HepG2 (cell line): ENCODE measurements around the gene CD300A. TPM values are rescaled to one million over a fixed set of nuclear protein-coding genes. Genes with fewer than 3 reads are reported as not detected.

Experiments used
- AGO1 ChIP-seq: fragments of 200-400 bp; formaldehyde crosslinking; IDR thresholded peaks from 2 replicates; pipeline ENCODE4 v1.6.1; 2017; ENCODE audit warnings: mild to moderate bottlenecking, low read depth, low read length, moderate library complexity; ENCODE audit not compliant: poor library complexity, severe bottlenecking
- ARID2 ChIP-seq: sonication (generic); formaldehyde crosslinking; IDR thresholded peaks from 2 replicates; pipeline ENCODE4 v1.8.1; 2022; ENCODE audit warnings: mild to moderate bottlenecking, missing genetic modification reagents, borderline replicate concordance
- ATRX ChIP-seq: sonication (generic); formaldehyde crosslinking; IDR thresholded peaks from 2 replicates; pipeline ENCODE4 v1.4.0; 2020; ENCODE audit warnings: missing genetic modification reagents, borderline replicate concordance
- DNMT1 ChIP-seq: sonication (generic); formaldehyde crosslinking; IDR thresholded peaks from 2 replicates; pipeline ENCODE4 v1.5.1; 2020; ENCODE audit warnings: mild to moderate bottlenecking, missing genetic modification reagents
- EHMT2 ChIP-seq: fragments of 200-600 bp; sonication (generic); IDR thresholded peaks from 2 replicates; pipeline ENCODE4 v1.7.0; 2017; ENCODE audit warnings: antibody characterized with exemption, low read depth, low read length, borderline replicate concordance
- FOXJ3 ChIP-seq: sonication (generic); formaldehyde crosslinking; IDR thresholded peaks from 2 replicates; pipeline ENCODE4 v1.4.0; 2020; ENCODE audit warnings: missing genetic modification reagents, mild to moderate bottlenecking, borderline replicate concordance
- GZF1 ChIP-seq: sonication (generic); formaldehyde crosslinking; IDR thresholded peaks from 2 replicates; pipeline ENCODE4 v1.5.1; 2020; ENCODE audit warnings: mild to moderate bottlenecking, missing genetic modification reagents
- IRX3 ChIP-seq: sonication (generic); formaldehyde crosslinking; IDR thresholded peaks from 2 replicates; pipeline ENCODE4 v1.8.1; 2023; ENCODE audit warnings: mild to moderate bottlenecking, low read depth, missing genetic modification reagents, borderline replicate concordance
- MXD4 ChIP-seq: IDR thresholded peaks from 2 replicates; pipeline ENCODE4 v1.6.1; 2016; ENCODE audit warnings: mild to moderate bottlenecking, missing biosample characterization, missing genetic modification reagents
- SP140L ChIP-seq: sonication (generic); formaldehyde crosslinking; IDR thresholded peaks from 2 replicates; pipeline ENCODE4 v1.4.0; 2020; ENCODE audit warnings: missing genetic modification reagents, borderline replicate concordance
- SRF ChIP-seq: IDR thresholded peaks from 2 replicates; pipeline ENCODE4 v1.6.1; 2011; ENCODE audit warnings: mild to moderate bottlenecking, low read depth, low read length, moderate library complexity
- ZIK1 ChIP-seq: sonication (generic); formaldehyde crosslinking; IDR thresholded peaks from 2 replicates; pipeline ENCODE4 v1.5.0; 2020; ENCODE audit warnings: mild to moderate bottlenecking, low read depth, missing genetic modification reagents, borderline replicate concordance
- ZMAT3 ChIP-seq: sonication (generic); formaldehyde crosslinking; conservative IDR thresholded peaks from 2 replicates; pipeline ENCODE4 v1.7.0; 2021; ENCODE audit warnings: missing genetic modification reagents
- ZNF235 ChIP-seq: sonication (generic); formaldehyde crosslinking; IDR thresholded peaks from 2 replicates; pipeline ENCODE4 v1.8.1; 2023; ENCODE audit warnings: mild to moderate bottlenecking, missing genetic modification reagents, borderline replicate concordance
- ZNF331 ChIP-seq: sonication (generic); formaldehyde crosslinking; IDR thresholded peaks from 2 replicates; pipeline ENCODE4 v1.4.0; 2020; ENCODE audit warnings: missing genetic modification reagents
- ZNF430 ChIP-seq: sonication (generic); formaldehyde crosslinking; IDR thresholded peaks from 2 replicates; pipeline ENCODE4 v1.9.0; 2021; ENCODE audit warnings: mild to moderate bottlenecking, missing genetic modification reagents
- ZNF543 ChIP-seq: sonication (generic); formaldehyde crosslinking; IDR thresholded peaks from 2 replicates; pipeline ENCODE4 v1.4.0; 2020; ENCODE audit warnings: mild to moderate bottlenecking, missing genetic modification reagents
- ZNF720 ChIP-seq: sonication (generic); formaldehyde crosslinking; IDR thresholded peaks from 2 replicates; pipeline ENCODE4 v1.4.0; 2020; ENCODE audit warnings: missing genetic modification reagents
- polyA plus RNA-seq, 8 experiments: library from polyadenylated mRNA; depleted of rRNA in 3 of 8; stranded (reverse) in 7 of 8; unstranded in 1 of 8; fragments of >200 nt; fragmentation: Illumina TruSeq in 4 of 8; extraction: Trizol in 4 of 8; gene quantifications; 2 replicates each; pipeline versions ENCODE4 v1.2.1 to v1.2.3, GENCODE V29; 2011 to 2016; ENCODE audit warnings: low read depth in 4 of 8, missing spikeins in 1 of 8, mixed read lengths in 1 of 8; ENCODE audit not compliant: insufficient read depth in 1 of 8
- total RNA-seq, 5 experiments: library from RNA; depleted of rRNA; stranded (reverse); fragments of >200 nt; fragmentation: Illumina TruSeq; extraction: Trizol; gene quantifications; 2 replicates each; pipeline ENCODE4 v1.2.3, GENCODE V29; 2016; ENCODE audit warnings: low read depth in 1 of 5
- TF ChIP-seq, protein P1 (sequence below): sonication (generic); formaldehyde crosslinking; IDR thresholded peaks from 2 replicates; pipeline ENCODE4 v1.8.0; 2022; ENCODE audit warnings: mild to moderate bottlenecking, missing genetic modification reagents, moderate library complexity
- TF ChIP-seq, protein P2 (sequence below): sonication (generic); formaldehyde crosslinking; IDR thresholded peaks from 2 replicates; pipeline ENCODE4 v1.9.0; 2021; ENCODE audit warnings: missing genetic modification reagents, mild to moderate bottlenecking, borderline replicate concordance
- TF ChIP-seq, protein P3 (sequence below): sonication (generic); formaldehyde crosslinking; IDR thresholded peaks from 2 replicates; pipeline ENCODE4 v1.4.0; 2020; ENCODE audit warnings: mild to moderate bottlenecking, low read depth, missing genetic modification reagents
- TF ChIP-seq, protein P4 (sequence below): sonication (generic); formaldehyde crosslinking; IDR thresholded peaks from 2 replicates; pipeline ENCODE4 v1.4.0; 2020; ENCODE audit warnings: missing genetic modification reagents, borderline replicate concordance

CD300A gene
- total and polyA plus RNA-seq, 2 of the 13 experiments (the other 11 are each of a cell fraction or from before 2014, with no cell fraction given) = not detected

DNA sequence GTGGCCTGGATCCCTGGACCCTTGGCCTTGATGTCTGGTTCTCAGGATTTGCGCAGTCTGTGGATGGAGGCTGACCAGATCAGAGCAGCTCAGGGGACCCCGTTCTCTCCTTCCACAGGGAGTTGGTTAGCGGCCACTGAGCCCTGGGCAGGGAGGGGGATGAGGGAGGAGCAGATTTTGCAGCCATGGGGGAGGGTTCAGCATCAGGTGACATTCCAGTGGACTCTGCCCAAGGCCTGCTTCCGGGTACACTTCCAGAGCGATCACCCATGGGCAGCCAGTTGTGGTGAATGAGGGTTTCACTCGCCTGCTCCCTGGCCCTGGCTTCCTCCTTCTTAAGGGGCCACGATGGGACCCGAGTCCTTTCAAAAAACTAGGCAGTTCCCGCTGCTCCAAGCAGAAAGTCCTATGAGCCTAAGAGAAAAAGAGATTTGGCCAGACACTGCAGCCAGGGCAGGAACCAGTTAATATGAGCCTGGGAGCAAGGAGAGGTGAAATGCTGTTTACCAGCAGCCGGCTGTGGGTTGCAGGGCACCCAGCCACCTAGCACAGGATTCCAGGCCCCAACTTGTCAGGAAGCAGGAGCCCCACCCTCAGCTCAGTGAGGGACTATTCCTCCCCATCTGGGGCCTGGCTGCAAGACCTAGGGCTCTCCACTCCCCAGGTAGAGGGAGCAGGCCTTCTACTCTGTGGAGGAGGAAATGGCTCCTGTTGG is 39.2 kb upstream of the CD300A start (continued):
- TF ChIP-seq ZNF430 (CRISPR knock-in tag) (peak; percentile 84; the same call in 1 of the 2 replicates), AGO1 (no peak), MXD4 (CRISPR knock-in tag) (peak; percentile 68; the same call in 1 of the 2 replicates), FOXJ3 (CRISPR knock-in tag) (no peak), EHMT2 (no peak), ZNF720 (CRISPR knock-in tag) (no peak), ATRX (CRISPR knock-in tag) (no peak), IRX3 (CRISPR knock-in tag) (peak; percentile 75; the same call in 1 of the 2 replicates), DNMT1 (CRISPR knock-in tag) (no peak; the same call in 1 of the 2 replicates), ZMAT3 (CRISPR knock-in tag) (peak; percentile 96), ARID2 (0 out of 2 replicates have a peak, but pooled peaks have one; percentile 83), ZNF331 (CRISPR knock-in tag) (peak; percentile 86), SP140L (CRISPR knock-in tag) (peak; percentile 33; the same call in 1 of the 2 replicates), ZNF543 (CRISPR knock-in tag) (no peak), ZNF235 (CRISPR knock-in tag) (no peak), SRF (peak; percentile 25; the same call in 1 of the 2 replicates), GZF1 (CRISPR knock-in tag) (no peak), ZIK1 (peak; percentile 53)
- TF ChIP-seq, protein P1, sequence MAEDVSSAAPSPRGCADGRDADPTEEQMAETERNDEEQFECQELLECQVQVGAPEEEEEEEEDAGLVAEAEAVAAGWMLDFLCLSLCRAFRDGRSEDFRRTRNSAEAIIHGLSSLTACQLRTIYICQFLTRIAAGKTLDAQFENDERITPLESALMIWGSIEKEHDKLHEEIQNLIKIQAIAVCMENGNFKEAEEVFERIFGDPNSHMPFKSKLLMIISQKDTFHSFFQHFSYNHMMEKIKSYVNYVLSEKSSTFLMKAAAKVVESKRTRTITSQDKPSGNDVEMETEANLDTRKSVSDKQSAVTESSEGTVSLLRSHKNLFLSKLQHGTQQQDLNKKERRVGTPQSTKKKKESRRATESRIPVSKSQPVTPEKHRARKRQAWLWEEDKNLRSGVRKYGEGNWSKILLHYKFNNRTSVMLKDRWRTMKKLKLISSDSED = 0 out of 2 replicates have a peak, but pooled peaks have one; percentile 49
- TF ChIP-seq, protein P2, sequence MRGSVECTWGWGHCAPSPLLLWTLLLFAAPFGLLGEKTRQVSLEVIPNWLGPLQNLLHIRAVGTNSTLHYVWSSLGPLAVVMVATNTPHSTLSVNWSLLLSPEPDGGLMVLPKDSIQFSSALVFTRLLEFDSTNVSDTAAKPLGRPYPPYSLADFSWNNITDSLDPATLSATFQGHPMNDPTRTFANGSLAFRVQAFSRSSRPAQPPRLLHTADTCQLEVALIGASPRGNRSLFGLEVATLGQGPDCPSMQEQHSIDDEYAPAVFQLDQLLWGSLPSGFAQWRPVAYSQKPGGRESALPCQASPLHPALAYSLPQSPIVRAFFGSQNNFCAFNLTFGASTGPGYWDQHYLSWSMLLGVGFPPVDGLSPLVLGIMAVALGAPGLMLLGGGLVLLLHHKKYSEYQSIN = no peak
- TF ChIP-seq, protein P3, sequence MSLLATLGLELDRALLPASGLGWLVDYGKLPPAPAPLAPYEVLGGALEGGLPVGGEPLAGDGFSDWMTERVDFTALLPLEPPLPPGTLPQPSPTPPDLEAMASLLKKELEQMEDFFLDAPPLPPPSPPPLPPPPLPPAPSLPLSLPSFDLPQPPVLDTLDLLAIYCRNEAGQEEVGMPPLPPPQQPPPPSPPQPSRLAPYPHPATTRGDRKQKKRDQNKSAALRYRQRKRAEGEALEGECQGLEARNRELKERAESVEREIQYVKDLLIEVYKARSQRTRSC = no peak; the same call in 1 of the 2 replicates
- TF ChIP-seq, protein P4, sequence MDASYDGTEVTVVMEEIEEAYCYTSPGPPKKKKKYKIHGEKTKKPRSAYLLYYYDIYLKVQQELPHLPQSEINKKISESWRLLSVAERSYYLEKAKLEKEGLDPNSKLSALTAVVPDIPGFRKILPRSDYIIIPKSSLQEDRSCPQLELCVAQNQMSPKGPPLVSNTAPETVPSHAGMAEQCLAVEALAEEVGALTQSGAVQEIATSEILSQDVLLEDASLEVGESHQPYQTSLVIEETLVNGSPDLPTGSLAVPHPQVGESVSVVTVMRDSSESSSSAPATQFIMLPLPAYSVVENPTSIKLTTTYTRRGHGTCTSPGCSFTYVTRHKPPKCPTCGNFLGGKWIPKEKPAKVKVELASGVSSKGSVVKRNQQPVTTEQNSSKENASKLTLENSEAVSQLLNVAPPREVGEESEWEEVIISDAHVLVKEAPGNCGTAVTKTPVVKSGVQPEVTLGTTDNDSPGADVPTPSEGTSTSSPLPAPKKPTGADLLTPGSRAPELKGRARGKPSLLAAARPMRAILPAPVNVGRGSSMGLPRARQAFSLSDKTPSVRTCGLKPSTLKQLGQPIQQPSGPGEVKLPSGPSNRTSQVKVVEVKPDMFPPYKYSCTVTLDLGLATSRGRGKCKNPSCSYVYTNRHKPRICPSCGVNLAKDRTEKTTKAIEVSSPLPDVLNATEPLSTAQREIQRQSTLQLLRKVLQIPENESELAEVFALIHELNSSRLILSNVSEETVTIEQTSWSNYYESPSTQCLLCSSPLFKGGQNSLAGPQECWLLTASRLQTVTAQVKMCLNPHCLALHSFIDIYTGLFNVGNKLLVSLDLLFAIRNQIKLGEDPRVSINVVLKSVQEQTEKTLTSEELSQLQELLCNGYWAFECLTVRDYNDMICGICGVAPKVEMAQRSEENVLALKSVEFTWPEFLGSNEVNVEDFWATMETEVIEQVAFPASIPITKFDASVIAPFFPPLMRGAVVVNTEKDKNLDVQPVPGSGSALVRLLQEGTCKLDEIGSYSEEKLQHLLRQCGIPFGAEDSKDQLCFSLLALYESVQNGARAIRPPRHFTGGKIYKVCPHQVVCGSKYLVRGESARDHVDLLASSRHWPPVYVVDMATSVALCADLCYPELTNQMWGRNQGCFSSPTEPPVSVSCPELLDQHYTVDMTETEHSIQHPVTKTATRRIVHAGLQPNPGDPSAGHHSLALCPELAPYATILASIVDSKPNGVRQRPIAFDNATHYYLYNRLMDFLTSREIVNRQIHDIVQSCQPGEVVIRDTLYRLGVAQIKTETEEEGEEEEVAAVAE (CRISPR knock-in tag) = peak; percentile 27; the same call in 1 of the 2 replicates
